Adipocyte (in vitro differentiated cells): ENCODE results near the gene UBE2G2.
A peak's percentile ranks its signal among the peaks of the same experiment; 100 is the strongest.
"Not testable (repeated sequence)": the region's sequence is repeated elsewhere in the genome, so short reads cannot be mapped to it uniquely, and the experiment has no call there.

Source experiments
- DNase-seq: peaks from one replicate; pipeline ENCODE4 v3.0.0-alpha.2; 2015; ENCODE audit warnings: low read depth
- H3K27me3 ChIP-seq: replicated peaks from 2 replicates; pipeline ENCODE4 v1.7.0; 2013; ENCODE audit warnings: mild to moderate bottlenecking, low read length, moderate library complexity; ENCODE audit not compliant: control insufficient read depth, insufficient read depth
- H3K36me3 ChIP-seq: 2 replicates; pipeline ENCODE4 v1.7.0; 2013; ENCODE audit warnings: low read length, mild to moderate bottlenecking, moderate library complexity; ENCODE audit not compliant: control insufficient read depth, insufficient read depth, severe bottlenecking
- H3K4me1 ChIP-seq: 2 replicates; pipeline ENCODE4 v1.7.0; 2013; ENCODE audit warnings: mild to moderate bottlenecking, low read length, moderate library complexity; ENCODE audit not compliant: control insufficient read depth, insufficient read depth
- H3K4me3 ChIP-seq: 2 replicates; pipeline ENCODE4 v1.7.0; 2013; ENCODE audit warnings: mild to moderate bottlenecking, low read length, moderate library complexity
- H3K9ac ChIP-seq: 2 replicates; pipeline ENCODE4 v1.7.0; 2013; ENCODE audit warnings: mild to moderate bottlenecking, low read length, moderate library complexity
- H3K9me3 ChIP-seq: 2 replicates; pipeline ENCODE4 v1.7.0; 2013; ENCODE audit warnings: mild to moderate bottlenecking, low read length, moderate library complexity; ENCODE audit not compliant: control insufficient read depth

Gene UBE2G2

DNA sequence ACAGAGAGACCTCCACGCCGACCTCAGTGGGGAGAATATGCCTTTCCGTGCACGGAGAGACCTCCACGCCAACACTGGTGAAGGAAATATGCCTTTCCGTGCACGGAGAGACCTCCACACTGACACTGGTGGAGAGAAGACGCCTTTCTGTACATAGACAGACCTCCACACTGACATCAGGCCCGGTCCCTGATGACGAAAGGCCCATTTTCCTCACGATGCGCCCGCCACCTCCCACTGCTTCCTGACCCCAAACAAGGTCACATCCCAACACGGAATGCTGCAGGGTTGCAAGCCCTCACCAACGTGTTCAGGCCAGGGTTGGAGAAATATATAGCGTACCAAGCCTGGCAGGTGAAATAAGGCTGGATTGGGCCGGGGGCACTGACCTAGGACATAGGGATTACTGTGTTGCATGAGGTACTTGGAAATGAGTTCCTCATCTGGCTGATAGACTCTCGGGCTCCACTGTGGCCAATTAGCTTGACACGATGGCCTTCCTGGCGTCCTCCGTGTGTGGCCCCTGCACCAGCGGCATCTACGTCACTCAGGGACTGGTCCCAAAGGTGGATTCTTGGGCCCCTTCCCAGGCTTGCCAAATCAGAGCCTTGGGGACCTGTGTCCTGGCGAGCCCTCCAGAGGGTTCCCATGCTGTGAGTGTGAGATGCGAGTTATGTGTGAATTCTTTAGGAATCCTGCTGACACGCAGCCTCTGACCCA, 32.8 kb upstream of the UBE2G2 start:
- Histone ChIP-seq H3K9ac (no peak overlapping the region), H3K9me3 (peaks cover 8% of the 10 kb centered on the region), H3K4me3 (no peak overlapping the region), H3K27me3 (peaks cover 7% of the 10 kb centered on the region), H3K4me1 (peaks cover 6% of the 10 kb centered on the region), H3K36me3 (no peaks in the 10 kb centered on the region)
- no peak for DNase-seq

DNA sequence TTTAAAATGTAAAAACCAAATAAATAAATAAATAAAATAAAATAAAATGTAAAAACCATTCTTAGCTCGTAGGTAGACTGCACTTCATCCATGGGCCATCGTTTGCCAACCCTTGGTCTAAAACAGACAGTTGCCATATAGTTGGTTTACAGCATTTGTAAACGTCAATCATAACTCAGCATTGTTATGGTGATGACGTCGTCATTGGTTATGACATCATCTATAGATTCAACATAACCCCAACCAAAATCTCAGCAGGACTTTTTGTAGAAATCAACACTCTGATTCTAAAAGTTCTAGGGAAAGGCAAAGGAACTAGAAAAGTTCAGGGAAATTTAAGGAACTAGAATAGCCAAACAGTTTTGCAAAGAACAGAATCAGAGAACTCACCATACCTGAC, 32.0 kb upstream of the UBE2G2 start:
- peaks cover 7% of the 10 kb centered on the region for H3K27me3 ChIP-seq
- H3K4me3 ChIP-seq = no peak overlapping the region
- peaks cover 6% of the 10 kb centered on the region for H3K4me1 ChIP-seq
- DNase-seq = no peak
- H3K9ac ChIP-seq = no peak overlapping the region
- peaks cover 15% of the 10 kb centered on the region for H3K9me3 ChIP-seq
- H3K36me3 ChIP-seq = no peaks in the 10 kb centered on the region

DNA sequence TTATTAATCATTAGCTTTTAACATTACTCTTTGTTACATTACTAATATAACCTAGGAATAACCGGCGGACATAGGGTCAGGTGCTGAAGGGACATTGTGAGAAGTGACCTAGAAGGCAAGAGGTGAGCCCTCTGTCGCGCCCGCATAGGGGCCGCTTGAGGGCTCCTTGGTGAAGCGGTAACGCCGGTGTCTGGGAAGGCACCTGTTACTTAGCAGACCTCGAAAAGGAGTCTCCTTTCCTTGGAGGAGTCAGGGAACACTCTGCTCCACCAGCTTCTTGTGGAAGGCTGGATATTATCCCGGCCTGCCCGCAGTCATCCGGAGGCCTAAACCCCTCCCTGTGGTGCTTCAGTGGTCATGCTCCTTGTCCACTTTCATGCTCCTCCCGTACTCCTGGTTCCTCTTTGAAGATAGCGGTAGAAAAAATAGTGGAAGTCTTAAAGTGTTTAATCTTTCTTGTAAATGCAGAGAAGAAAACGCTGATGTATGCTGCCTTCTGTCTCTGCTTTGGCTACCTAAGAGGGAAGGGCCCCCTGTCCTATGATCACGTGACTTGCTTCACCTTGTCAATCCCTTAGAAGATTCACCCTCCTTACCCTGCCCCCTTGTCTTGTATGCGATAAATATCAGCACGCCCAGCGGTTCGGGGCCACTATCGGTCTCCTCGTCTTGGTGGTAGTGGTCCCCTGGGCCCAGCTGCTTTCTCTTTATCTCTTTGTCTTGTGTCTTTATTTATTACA, 31.1 kb upstream of the UBE2G2 start:
- peaks cover 25% of the 10 kb centered on the region for H3K9me3 ChIP-seq
- not testable (repeated sequence) for H3K4me3 ChIP-seq, H3K36me3 ChIP-seq

DNA sequence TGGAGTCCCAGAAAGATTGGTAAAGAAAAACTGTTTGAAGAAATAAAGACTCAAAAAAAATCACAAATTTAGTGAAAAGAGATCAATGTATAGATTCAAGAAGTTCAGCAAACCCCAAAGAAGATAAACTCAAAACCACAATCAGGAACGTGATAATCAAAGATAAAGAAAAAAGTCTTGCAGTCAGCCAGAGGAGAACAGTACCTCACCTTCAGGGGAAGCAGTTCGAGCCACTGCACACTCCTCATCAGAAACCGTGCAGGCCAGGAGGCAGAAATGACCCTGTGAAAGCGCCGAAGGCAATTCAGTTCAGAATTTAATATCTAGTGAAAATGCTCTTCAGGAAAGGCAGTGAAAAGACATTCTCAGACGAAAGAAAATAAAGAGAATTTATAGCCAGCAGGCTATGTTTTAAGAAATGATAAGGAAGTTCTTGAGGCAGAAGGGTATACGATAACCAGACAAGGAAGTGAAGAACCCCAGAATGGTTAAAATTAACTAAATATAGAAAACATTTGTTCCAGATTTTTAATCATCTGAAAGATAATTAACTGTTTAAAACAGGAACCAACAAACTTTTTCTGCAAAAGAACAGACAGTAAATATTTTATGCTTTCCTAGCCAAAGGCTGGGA, 29.7 kb upstream of the UBE2G2 start:
- no peak overlapping the region for H3K9ac ChIP-seq
- H3K4me1 ChIP-seq = peaks cover under 1% of the 10 kb centered on the region
- no peak for DNase-seq
- no peak overlapping the region for H3K4me3 ChIP-seq
- H3K36me3 ChIP-seq = no peaks in the 10 kb centered on the region
- peaks cover 7% of the 10 kb centered on the region for H3K27me3 ChIP-seq
- peaks cover 35% of the 10 kb centered on the region for H3K9me3 ChIP-seq

More for the DNA sequence above, 31.1 kb upstream of the UBE2G2 start:
- H3K9ac ChIP-seq, H3K27me3 ChIP-seq, DNase-seq, H3K4me1 ChIP-seq: not testable (repeated sequence)

DNA sequence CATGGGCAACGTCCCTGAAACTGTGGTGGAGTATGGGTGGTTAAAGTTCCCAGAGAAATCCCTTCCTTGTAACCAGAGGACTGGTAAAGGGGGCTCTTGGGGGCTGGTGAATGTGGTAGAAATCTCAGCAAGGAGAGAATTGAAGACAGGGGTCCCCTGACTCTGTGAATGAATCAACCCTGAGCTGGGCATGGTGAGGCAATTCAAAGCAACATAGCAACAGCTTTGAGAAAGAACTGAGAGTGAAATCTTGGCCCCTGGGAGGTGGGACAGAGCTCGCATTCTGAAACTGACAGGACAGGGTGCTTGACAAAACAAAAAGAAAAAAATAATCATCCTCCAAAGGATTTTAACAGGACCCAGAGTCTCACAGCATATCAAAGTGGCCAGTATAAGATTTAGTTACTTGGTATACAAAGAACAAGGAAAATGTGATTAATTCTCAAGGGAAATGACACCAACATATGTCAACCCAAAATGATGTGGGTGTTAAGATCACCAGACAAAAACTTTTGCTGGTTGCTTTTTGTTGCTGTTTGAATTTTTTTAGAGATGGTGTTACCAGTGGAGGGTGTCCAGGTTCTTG, 28.0 kb upstream of the UBE2G2 start:
- no peaks in the 10 kb centered on the region for H3K4me1 ChIP-seq
- DNase-seq = no peak
- H3K9me3 ChIP-seq = peaks cover 35% of the 10 kb centered on the region
- peaks cover 7% of the 10 kb centered on the region for H3K27me3 ChIP-seq
- no peak overlapping the region for H3K9ac ChIP-seq
- no peaks in the 10 kb centered on the region for H3K36me3 ChIP-seq
- no peak overlapping the region for H3K4me3 ChIP-seq

DNA sequence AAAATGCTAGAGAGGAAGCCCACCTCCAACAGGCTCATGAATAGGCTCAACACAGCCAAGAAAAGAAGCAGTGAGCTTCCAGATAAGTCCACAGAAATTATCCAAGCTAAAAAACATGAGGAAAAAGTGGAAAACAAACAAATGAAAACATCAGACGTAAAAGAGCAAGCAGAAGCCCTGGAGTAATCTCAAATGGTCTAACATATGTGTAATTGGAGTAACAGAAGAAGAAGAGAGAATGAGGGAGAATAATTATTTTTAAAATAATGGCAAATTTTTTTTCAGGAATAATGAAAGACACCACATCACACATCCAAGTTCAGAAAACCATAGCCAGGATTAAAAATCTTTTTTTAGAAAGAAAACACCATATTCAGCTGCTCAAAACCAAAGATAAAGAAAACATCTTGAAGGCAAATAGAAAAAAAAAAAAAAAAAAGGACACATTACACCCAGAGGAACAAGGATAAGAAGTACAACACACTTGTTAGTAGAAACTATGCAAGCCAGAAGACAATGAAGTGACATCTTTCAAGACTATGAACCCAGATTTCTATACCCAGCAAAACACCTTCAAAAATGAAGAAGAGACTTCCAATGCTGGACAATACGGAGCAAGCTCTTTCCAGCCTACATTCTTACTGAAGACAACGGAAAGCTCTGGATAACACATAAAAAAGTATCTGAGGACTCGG, 26.9 kb upstream of the UBE2G2 start:
- no peak overlapping the region for H3K9ac ChIP-seq
- peak overlapping the region; percentile 32 for H3K4me3 ChIP-seq
- no peaks in the 10 kb centered on the region for H3K4me1 ChIP-seq
- H3K9me3 ChIP-seq = peaks cover 39% of the 10 kb centered on the region
- no peaks in the 10 kb centered on the region for H3K27me3 ChIP-seq
- DNase-seq = no peak
- H3K36me3 ChIP-seq = no peaks in the 10 kb centered on the region

DNA sequence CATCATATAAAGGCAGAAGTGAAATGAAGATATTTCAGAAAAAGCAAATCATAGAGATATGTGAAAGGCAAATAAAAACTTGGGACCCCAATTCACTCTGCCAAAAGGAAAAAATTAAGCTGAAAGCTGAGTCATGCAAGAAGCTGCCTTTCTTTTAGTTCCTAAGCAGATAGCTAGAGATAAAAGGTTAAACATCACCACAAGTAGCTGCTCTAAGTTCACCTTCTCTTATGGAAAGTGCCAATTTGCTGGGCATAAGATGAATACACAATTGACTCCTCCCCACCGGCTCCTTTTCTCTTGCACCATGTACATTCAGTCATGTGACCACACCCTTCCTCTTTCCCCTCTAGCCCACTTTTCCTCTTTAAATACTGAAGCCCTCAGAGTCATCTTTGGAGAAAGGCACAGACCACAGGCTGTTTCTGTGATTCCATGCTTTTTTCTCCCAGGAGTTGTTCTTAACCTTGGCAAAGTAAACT, 21.6 kb upstream of the UBE2G2 start:
- Histone ChIP-seq H3K27me3 (no peaks in the 10 kb centered on the region), H3K36me3 (no peaks in the 10 kb centered on the region), H3K4me3 (no peak overlapping the region), H3K9ac (no peak overlapping the region), H3K9me3 (peaks cover 49% of the 10 kb centered on the region), H3K4me1 (peaks cover 2% of the 10 kb centered on the region)
- no peak for DNase-seq

DNA sequence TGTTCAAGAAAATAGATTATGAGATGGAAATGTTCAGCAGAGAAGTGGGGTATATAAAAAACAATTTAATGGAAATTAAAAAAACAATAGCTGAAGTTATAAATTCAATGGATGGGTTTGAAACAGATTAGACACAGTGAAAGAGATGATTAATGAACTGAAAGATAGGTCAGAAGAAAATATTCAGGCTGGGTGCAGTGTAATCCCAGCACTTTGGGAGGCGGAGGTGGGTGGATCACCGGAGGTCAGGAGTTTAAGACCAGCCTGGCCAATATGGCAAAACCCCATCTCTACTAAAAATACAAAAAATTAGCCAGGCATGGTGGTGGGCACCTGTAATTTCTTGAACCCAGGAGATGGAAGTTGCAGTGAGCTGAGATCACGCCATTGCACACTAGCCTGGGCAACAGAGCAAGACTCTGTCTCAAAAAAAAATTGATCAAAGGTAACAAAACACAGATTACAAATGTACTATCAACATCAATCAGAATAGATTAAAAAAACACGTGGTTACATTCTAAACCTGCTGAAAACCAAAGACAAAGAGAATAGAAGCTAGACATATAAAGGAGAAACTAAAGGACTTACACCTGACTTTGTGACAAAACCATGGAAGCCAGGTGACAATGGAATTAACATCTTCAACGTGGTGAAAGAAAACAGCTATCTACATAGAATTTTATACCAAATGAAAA, 21.0 kb upstream of the UBE2G2 start:
- no peaks in the 10 kb centered on the region for H3K36me3 ChIP-seq
- H3K4me1 ChIP-seq = peaks cover 2% of the 10 kb centered on the region
- H3K9me3 ChIP-seq = peaks cover 43% of the 10 kb centered on the region
- DNase-seq = no peak
- H3K9ac ChIP-seq = no peak overlapping the region
- no peak overlapping the region for H3K4me3 ChIP-seq
- no peaks in the 10 kb centered on the region for H3K27me3 ChIP-seq

DNA sequence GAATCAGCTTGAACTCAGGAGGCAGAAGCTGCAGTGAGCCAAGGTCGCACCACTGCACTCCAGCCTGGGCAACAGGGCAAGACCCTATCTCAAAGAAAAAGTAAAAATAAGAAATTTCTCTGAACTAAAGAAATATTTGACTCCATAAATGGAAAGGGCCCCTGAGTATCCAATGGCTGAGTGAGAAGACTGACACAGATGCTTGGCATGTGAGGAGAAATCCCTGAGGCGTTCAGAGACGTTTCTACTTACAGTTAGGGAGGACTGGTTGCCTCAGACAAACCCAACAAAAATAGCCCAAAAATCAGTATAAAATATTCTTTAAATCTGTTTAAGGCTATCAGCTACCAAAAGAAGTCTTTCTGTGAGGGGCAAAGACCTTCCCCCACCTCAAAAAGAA, 19.2 kb upstream of the UBE2G2 start:
- no peak overlapping the region for H3K4me3 ChIP-seq
- peak; percentile 49 for DNase-seq
- no peaks in the 10 kb centered on the region for H3K36me3 ChIP-seq
- H3K9ac ChIP-seq = no peak overlapping the region
- H3K27me3 ChIP-seq = no peaks in the 10 kb centered on the region
- peaks cover 33% of the 10 kb centered on the region for H3K9me3 ChIP-seq
- H3K4me1 ChIP-seq = peaks cover 10% of the 10 kb centered on the region
